ENCODE measurements around the gene PRPH2. TPM values are rescaled to one million over a fixed set of nuclear protein-coding genes. Genes with fewer than 3 reads are reported as not detected.

The PRPH2 gene
- total RNA-seq, 1 donor from 2014 or later, result 0.68 TPM

DNA sequence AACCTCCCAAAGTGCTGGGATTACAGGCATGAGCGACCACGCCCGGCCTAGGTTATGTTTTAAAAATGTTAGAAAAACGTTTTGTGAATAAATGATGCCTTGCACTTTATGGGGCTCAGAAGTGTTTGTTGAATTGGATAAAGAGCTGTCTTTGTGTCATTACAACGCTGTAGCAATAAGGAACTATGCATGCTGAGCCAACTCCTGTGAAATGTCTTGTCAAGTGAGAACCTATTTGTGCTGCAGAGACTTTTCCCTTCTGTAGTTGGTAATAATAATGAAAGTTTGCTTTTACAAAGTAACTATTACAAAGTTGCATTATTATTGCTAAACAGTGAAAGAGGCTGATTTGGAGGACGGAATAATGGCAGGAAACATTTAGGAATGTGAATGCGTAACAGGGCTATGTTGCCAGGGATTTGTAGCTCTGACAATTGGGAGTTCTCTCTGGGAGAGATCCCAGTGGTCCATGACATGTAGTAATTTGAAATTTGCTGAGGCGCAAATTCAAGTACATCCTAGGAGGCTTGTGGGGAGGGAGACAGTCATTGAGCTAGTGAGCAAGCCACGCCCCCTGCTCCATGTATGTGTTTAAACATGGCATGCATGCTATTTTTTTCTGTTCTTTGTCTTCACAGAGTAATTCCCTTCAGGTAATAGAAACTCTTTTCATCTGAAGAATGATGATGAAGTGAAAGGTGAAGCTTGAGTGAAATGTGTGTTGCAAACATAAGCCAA is 42.7 kb upstream of the PRPH2 start:
- no peak overlapping the region for H3K27ac ChIP-seq
- no peak overlapping the region for H3K4me3 ChIP-seq
- no peaks in the 10 kb centered on the region for H3K27me3 ChIP-seq (ENCODE audit: low read depth)
- TF ChIP-seq, protein P1, sequence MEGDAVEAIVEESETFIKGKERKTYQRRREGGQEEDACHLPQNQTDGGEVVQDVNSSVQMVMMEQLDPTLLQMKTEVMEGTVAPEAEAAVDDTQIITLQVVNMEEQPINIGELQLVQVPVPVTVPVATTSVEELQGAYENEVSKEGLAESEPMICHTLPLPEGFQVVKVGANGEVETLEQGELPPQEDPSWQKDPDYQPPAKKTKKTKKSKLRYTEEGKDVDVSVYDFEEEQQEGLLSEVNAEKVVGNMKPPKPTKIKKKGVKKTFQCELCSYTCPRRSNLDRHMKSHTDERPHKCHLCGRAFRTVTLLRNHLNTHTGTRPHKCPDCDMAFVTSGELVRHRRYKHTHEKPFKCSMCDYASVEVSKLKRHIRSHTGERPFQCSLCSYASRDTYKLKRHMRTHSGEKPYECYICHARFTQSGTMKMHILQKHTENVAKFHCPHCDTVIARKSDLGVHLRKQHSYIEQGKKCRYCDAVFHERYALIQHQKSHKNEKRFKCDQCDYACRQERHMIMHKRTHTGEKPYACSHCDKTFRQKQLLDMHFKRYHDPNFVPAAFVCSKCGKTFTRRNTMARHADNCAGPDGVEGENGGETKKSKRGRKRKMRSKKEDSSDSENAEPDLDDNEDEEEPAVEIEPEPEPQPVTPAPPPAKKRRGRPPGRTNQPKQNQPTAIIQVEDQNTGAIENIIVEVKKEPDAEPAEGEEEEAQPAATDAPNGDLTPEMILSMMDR (IDR thresholded peaks at IDR 0.05), result no peak
- peaks cover 5% of the 10 kb centered on the region for H3K36me3 ChIP-seq
- H3K4me1 ChIP-seq, result peaks cover 2% of the 10 kb centered on the region
- DNase-seq (no peak), ATAC-seq (no peak)
- H3K9me3 ChIP-seq, result no peaks in the 10 kb centered on the region
- intact Hi-C loops (cut with DNase I), result no loop called here

- H3K4me3 ChIP-seq, result no peak overlapping the region
- no peaks in the 10 kb centered on the region for H3K4me1 ChIP-seq
- no peaks in the 10 kb centered on the region for H3K27me3 ChIP-seq (ENCODE audit: low read depth)
- H3K36me3 ChIP-seq, result peaks cover 20% of the 10 kb centered on the region
- DNase-seq, result no peak
- intact Hi-C loops (cut with DNase I), result no loop called here
- H3K27ac ChIP-seq, result no peak overlapping the region
- TF ChIP-seq, protein P1 (IDR thresholded peaks at IDR 0.05), result no peak
- no peaks in the 10 kb centered on the region for H3K9me3 ChIP-seq
- ATAC-seq, result no peak
These were observed 40.6 kb upstream of the PRPH2 start for GRCh38 chr6:42762950-42763349.

GRCh38 chr6:42762426-42762859 is 40.0 kb upstream of the PRPH2 start:
- Histone ChIP-seq H3K4me1 (no peaks in the 10 kb centered on the region), H3K4me3 (no peak overlapping the region), H3K9me3 (no peaks in the 10 kb centered on the region), H3K27me3 (ENCODE audit: low read depth) (no peaks in the 10 kb centered on the region), H3K27ac (no peak overlapping the region), H3K36me3 (peaks cover 23% of the 10 kb centered on the region)
- ATAC-seq, result no peak
- no peak for DNase-seq
- TF ChIP-seq, protein P1 (IDR thresholded peaks at IDR 0.05), result no peak
- intact Hi-C loops (cut with DNase I), result no loop called here

DNA sequence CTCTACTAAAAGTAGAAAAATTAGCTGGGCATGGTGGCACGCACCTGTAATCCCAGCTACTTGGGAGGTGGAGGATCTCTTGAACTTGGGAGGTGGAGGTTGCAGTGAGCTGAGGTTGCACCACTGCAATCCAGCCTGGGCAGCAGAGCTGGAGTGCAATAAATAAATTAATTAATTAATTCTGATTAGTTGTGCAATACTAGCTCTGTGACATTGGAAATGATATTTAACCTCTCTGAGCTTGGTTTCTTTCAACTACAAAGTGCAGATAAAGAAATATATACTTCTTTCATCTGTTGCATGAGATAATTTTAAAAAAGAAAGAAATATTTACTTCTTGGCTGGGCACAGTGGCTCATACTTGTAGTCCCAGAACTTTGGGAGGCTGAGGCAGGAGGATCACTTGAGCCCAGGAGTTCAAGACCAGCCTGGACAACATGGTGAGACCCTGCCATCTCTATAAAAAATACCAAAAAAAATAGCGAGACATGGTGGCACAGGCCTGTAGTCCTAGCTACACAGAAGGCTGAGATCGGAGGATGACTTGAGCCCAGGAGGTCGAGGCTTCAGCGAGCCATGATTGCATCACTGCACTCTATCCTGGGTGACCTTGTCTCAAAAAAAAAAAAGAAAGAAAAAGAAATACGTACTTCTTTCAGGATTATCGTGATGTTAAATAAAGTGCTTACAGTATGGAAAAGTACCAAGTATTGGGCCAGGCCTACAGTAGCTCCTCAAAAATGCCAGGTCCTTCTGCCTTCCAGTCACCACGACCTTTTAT is 39.1 kb upstream of the PRPH2 start:
- no peaks in the 10 kb centered on the region for H3K4me1 ChIP-seq
- DNase-seq (no peak), ATAC-seq (no peak)
- intact Hi-C loops (cut with DNase I), result no loop called here
- TF ChIP-seq, protein P1 (IDR thresholded peaks at IDR 0.05), result no peak
- H3K36me3 ChIP-seq, result peaks cover 23% of the 10 kb centered on the region
- no peaks in the 10 kb centered on the region for H3K27me3 ChIP-seq (ENCODE audit: low read depth)
- no peak overlapping the region for H3K27ac ChIP-seq
- H3K9me3 ChIP-seq, result no peaks in the 10 kb centered on the region
- no peak overlapping the region for H3K4me3 ChIP-seq

GRCh38 chr6:42758756-42759430 is 36.5 kb upstream of the PRPH2 start:
- no peak overlapping the region for H3K27ac ChIP-seq
- H3K36me3 ChIP-seq, result peaks cover 23% of the 10 kb centered on the region
- H3K27me3 ChIP-seq (ENCODE audit: low read depth), result no peaks in the 10 kb centered on the region
- ATAC-seq, result no peak
- TF ChIP-seq, protein P1 (IDR thresholded peaks at IDR 0.05), result no peak
- no peaks in the 10 kb centered on the region for H3K4me1 ChIP-seq
- no peaks in the 10 kb centered on the region for H3K9me3 ChIP-seq
- no peak for DNase-seq
- intact Hi-C loops (cut with DNase I), result no loop called here
- H3K4me3 ChIP-seq, result no peak overlapping the region
